ENCODE results near the gene MAP4K3. TPM values are rescaled to one million over a fixed set of nuclear protein-coding genes. Genes with fewer than 3 reads are reported as not detected.

Gene MAP4K3
- total RNA-seq, 4 donors from 2014 or later, result 60.6 to 86.6 (median 75.6) TPM

DNA sequence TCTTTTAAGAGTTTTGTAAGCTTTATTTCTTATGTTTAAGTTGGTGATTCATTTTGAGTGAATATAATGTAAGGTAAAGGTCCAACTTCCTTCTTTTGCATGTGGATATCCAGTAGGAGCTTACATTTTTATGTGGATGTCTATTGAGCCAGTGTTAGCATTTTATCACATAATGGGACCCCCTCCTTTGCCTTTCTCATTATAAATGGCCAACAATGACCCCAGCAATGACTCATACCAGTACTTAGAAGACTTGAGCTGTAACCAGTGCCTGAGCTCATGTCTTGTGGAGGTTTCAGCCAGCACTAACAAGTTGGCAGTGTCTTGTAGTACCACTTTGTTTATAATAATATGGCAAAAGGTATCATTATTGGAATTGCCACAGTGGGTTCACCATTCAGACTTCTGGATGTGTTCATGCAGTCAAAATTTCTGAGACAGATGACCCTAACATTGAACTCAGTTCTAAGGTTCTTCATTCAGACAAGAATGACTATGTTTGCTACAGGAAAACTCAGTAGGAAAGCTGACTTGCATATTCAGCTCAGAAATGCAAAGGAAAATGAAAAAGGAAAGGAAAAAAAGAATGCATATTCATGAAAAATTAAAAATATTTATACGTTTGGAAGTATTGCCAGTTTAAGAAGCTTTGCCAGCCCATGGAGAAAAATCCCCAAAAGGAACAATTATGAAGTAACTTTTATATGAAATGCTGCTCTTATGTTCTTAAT, 234.3 kb downstream of the MAP4K3 start:
- no peaks in the 10 kb centered on the region for H3K9me3 ChIP-seq
- DNase-seq, result no peak
- H3K4me3 ChIP-seq (replicated peaks in 1 of 3), result no peak overlapping the region
- H3K27me3 ChIP-seq, result no peaks in the 10 kb centered on the region
- intact Hi-C loops (cut with DNase I), result no loop called here
- TF ChIP-seq POLR2A (IDR thresholded peaks at IDR 0.05), result no peak
- TF ChIP-seq, protein P1, sequence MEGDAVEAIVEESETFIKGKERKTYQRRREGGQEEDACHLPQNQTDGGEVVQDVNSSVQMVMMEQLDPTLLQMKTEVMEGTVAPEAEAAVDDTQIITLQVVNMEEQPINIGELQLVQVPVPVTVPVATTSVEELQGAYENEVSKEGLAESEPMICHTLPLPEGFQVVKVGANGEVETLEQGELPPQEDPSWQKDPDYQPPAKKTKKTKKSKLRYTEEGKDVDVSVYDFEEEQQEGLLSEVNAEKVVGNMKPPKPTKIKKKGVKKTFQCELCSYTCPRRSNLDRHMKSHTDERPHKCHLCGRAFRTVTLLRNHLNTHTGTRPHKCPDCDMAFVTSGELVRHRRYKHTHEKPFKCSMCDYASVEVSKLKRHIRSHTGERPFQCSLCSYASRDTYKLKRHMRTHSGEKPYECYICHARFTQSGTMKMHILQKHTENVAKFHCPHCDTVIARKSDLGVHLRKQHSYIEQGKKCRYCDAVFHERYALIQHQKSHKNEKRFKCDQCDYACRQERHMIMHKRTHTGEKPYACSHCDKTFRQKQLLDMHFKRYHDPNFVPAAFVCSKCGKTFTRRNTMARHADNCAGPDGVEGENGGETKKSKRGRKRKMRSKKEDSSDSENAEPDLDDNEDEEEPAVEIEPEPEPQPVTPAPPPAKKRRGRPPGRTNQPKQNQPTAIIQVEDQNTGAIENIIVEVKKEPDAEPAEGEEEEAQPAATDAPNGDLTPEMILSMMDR (IDR thresholded peaks at IDR 0.05), result no peak
- 88 to 90% methylated on average over 1 of the region's 1 CpG for WGBS, 2 donors
- H3K36me3 ChIP-seq, result no peaks in the 10 kb centered on the region
- no peaks in the 10 kb centered on the region for H3K4me1 ChIP-seq
- H3K27ac ChIP-seq, result no peak overlapping the region

Small RNA genes lying within 50 kb of the gene (small RNA-seq; reads per million reads assigned to genes)
- not detected for gene RF00272

Other genes with a start within 250 kb of the MAP4K3 start
- gene CDKL4, start 193.3 kb downstream of the MAP4K3 start, total RNA-seq, result 1 to 10 TPM in 2 of 4 donors, under 1 TPM in 2; 0.34 to 2.5 (median 0.96) TPM
- 1 to 10 TPM; 1.9 to 6.5 (median 4.0) TPM for gene TMEM178A, start 228.6 kb upstream of the MAP4K3 start, total RNA-seq

Data from thyroid gland (tissue), 4 donors.